Activated effector memory CD4-positive, alpha-beta T cell treated with Interleukin-2 at 50 U/mL for 16 hours (primary cell): ENCODE results near the gene DOK6.

Experiments
- DNase-seq: peaks from one replicate; pipeline ENCODE4 v3.0.0-alpha.2; 2020

DOK6 gene

DNA sequence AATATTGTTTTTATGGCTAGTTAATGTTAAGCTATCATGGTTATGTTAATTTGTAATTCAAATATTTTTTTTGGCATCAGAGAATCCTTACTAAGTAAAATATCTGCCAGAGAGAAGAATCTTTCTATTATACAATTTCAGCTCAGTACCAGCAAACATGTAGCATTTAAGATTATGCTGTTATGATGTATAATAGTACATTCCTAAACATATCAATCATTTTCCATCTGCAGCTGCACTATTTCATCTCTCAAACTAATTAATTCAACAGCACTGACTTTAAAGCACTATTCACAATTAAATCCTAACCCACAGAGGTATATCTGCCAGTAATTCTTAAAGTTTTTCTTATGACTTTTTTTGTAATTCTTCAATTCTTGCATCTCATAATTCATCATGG, 296.4 kb downstream of the DOK6 start:
- no peak for DNase-seq

GRCh38 chr18:69697689-69698088, 297.0 kb downstream of the DOK6 start:
- DNase-seq = no peak

- no peak for DNase-seq
These were observed 300.6 kb downstream of the DOK6 start for GRCh38 chr18:69701305-69701704.

DNA sequence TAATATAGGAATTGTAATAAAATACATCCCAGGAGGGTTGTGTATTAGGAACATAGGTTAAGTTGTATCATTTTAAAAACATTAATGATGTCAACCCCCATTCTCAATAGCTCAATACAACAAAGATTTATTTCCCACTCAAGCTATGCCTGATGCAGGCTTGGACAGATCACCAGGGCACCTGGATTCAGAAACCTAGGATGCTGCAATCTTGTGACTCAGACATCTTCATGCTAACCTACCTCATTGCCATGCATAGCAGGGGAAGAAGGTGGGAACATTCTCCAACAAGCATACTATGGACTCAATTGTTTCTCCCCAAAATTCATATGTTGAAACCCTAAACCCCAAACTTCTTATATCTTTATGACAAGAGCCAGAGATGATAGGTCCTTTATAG, 302.8 kb downstream of the DOK6 start:
- DNase-seq = no peak

DNA sequence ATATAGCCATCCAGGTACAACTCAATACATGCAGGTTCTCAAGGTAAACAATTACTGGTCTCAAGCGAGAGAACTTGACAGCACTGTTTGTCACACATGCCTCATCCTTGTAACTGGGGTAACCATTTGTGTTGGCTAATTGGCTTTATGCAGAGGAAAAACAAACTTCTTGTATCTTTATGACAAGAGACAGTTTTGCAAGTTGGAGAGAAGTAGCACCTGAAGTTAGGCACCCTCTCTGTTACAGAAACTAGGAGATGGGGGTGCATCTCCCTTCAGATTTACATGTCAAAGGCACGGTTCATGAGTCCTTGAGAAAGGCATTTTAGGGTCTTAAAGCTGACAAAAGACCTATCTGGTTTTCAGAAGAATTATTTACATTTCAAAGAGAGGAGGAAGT, 305.3 kb downstream of the DOK6 start:
- no peak for DNase-seq

GRCh38 chr18:69708844-69709243, 308.2 kb downstream of the DOK6 start:
- DNase-seq = no peak

DNA sequence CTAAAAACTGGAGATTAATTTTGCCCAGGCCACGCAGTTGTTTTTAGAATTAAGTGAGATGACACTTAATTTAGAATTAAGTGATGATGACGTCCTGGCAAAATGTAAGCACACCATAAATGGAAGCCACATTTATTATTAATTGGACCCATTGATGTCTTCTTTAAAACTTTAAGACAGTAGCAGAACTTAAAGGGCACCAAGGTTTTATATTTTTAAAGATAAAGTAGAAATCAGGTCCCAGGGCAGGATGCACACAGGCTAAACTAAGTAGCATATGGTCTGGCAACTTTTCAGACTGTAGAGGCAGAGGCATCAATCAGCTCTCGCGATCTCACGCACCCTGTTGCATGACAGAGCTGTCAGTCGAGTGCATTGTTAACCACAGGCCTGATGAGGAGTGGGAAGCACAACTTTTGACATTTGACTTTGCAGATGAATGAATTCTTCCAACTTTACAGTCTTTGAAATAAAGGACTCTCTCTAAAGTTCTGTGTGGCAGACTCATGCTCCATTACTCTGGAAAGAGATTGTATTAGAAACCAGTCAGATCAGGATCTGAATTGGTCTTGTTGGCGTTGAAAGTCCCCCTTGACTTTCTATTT, 314.6 kb downstream of the DOK6 start:
- DNase-seq = no peak

GRCh38 chr18:69717586-69717985, 316.9 kb downstream of the DOK6 start:
- no peak for DNase-seq

GRCh38 chr18:69718912-69719547, 318.3 kb downstream of the DOK6 start:
- no peak for DNase-seq

DNA sequence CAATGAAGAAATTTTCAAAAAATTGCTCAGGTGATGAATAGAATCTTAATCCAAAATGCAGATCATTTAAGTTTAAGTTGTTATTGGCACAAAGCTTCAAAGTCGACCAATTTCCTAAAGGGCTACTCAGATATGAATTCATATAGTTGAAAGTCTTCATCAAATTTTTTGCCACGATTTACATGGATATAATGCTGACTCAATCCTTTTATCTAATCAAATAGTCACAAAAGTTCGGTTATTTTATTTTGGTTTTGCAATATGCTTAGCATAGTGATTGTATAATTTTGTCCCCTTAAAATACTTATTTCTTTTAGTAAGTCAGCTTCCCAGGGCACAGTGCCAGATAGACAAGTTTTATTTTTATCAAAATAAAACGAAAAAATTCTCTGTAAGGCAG, 319.7 kb downstream of the DOK6 start:
- no peak for DNase-seq

DNA sequence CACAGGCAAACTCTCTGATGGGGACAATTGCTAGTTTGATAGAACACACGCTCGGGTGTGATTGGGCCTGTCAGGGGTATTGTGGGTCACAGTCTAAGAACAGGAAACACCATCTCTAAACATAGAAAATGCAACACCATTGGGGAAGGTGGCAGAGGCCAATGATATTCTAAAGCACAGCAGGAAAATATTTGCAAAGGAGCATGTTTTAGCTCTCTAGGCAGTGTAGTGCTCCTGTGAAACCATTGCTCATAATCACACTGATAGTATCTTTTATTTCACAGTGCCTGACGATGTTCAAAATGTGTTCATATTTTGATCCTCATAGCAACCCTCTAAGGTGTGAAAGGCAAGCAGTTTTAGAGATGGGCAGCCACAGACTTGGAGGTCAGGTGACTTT, 322.7 kb downstream of the DOK6 start:
- DNase-seq = no peak

DNA sequence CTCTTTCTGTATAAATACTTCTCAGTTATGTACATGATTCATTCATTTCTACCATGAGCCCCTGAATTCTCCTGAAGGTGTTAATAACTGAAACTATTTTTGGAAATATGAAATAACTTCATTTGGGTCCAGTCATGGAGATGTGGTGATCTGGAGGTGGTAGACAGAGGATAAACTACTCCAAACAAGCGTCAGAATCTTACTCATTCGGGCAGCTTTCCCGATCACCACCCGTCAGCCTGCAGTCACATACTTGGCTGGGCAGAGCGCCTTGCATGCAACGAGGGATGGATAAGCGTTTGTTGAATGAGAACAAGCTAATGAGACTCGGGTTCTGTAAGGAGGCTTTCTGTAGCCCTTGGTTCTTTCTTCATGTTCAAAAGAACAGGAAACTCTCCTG, 324.3 kb downstream of the DOK6 start:
- DNase-seq = no peak

GRCh38 chr18:69725855-69726508, 325.3 kb downstream of the DOK6 start:
- DNase-seq = no peak

DNA sequence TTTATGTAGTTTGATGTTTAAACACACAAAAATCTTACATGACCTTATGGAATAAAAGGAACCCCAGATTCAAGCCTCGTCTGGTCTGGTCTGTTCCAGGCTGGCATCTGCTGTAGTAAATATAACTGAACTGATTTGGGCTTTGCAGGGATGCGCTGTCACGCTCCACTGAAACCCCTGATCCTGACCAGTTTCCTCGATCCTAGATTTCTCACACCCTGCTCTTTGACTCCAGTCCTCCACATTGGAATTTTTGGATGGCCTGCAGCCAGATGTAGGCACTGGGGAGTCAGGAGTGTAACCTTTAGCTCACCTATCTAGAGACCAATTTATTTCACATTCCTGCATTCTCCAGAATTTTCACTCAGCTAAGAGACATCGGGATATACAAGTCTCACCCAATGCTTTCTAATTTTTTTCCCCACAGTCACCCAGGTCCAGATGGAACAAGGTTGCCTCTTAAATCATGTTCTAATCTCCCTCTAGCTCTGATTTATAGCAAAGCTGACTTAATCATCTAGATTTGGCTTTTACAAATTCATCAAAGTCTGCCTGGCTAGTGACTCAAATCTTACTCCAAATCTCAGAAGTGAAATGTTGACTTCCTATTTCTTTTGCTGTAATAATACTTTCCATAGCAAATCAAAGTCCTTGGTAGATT, 327.4 kb downstream of the DOK6 start:
- no peak for DNase-seq

DNA sequence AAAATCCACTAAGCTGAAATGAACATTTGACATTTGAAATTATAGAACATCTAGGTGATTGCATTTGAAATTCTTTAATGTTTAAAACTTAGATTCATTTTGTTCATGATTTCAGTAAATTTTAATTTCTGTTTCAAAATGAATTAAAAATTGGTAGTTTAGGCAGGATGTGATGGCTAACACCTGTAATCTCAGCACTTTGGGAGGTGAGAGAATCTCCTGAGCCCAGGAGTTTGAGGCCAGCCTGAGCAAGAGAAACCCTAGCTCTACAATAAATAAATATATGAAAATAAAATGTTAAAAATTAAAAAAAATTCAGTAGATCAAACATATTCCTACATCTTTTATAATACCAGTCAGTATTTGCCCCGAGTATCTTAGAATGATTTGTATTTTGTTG, 330.0 kb downstream of the DOK6 start:
- no peak for DNase-seq

GRCh38 chr18:69734536-69734935, 333.8 kb downstream of the DOK6 start:
- no peak for DNase-seq

DNA sequence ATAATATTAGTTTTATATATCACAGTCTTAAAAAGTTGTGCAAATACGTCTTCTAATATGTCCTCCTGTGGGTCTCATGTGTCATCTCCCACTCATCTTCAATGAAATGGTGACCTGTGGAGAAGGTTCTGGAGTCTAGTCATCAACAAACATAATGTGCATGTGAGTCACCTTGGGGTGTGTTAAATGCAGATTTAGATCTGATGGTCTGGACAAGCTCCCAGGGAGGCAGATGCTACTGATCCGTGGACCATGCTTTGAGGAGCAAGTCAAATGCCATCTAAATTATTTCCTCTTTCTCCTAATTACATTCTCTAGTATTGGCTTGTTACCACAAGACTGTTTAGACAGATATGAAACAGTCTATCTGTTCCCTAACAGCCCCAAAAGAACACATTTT, 336.0 kb downstream of the DOK6 start:
- no peak for DNase-seq

DNA sequence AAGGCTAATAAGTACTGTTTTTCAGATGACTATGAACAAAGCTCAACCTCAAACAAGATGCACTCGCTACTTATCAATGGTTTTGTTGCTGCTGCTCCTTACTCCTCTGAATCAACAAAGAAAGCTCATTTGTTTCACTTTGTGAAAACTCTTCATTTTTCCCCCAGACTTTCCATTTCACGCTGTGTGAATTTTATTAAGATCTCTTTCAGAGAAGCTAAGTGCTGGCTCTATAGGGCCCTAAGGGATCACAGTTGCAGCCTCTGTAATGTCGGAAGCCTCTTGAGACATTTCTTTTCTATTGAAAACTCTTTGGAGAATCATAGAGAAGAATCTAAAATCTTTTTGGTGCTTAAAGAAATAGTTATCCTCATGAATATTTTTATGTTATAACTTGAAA, 337.2 kb downstream of the DOK6 start:
- no peak for DNase-seq

DNA sequence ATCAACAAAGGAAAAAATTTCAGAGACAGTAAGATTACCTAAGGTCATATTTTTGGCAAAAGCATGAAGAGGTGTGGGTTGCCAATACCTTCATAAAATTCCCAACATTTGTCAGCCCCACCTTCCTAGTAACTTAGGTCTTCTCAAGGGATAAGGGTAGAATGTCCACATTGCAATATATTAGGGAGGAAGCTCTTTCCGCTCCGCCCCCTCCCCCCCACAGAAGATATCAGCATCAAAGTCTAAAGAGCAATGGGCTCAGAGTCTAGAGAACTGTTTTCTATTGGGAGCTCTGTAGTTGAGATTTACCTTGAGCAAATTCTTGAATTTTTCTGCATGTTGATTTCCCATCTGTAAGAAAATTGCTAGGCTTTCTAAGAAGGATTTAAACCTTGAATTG, 346.7 kb downstream of the DOK6 start:
- DNase-seq = no peak

- no peak for DNase-seq
These were observed 352.2 kb downstream of the DOK6 start for GRCh38 chr18:69752737-69753380.

GRCh38 chr18:69754108-69754507, 353.4 kb downstream of the DOK6 start:
- no peak for DNase-seq

GRCh38 chr18:69755041-69755440, 354.4 kb downstream of the DOK6 start:
- DNase-seq = no peak

DNA sequence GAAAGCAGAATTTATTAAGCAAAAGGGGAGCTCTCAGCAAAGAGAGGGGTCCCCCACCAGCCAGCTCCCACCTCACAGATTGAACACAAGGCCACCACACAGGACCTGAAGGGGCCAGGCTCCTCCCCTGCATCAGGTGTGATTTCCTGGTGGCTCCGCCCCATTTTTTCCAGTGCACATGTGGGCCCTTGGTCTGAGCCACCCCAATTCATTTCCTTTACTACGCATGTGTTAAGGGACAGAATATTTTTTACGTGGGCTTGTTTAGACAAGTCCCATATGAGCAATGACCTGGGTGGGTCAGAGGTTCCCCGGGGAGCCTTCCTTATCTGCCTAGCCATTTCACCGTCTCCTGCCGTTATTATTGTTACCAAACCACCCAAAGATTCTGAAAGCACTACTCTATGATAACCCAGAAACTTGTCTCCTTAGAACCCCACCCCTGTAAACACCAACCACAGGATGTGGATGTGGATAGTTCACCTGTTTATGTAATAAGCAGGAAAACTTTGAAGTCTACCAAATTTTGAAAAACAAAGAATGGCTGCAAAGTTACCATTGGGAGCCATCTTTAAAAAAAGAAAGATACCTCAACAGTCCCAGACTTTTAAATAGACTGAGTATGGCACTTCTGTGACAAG, 355.3 kb downstream of the DOK6 start:
- DNase-seq = no peak
